Smooth muscle cell (in vitro differentiated cells): ENCODE results near the gene CLMP. TPM values are rescaled to one million over a fixed set of nuclear protein-coding genes. Genes with fewer than 3 reads are reported as not detected.

ENCODE experiments used
- DNase-seq: peaks from one replicate; lab custom pipeline; 2025; ENCODE audit not compliant: unreplicated experiment; lab: John Stamatoyannopoulos, UW
- H2AFZ ChIP-seq: fragments of 200-600 bp; sonication (generic); 2 replicates; pipeline ENCODE4 v1.6.0; 2016; ENCODE audit warnings: antibody characterized with exemption, low read depth, mild to moderate bottlenecking
- H3F3A ChIP-seq: fragments of 200-600 bp; sonication (generic); 2 replicates; pipeline ENCODE4 v1.6.0; 2017; ENCODE audit warnings: antibody characterized with exemption, low read depth
- H3K27ac ChIP-seq: fragments of 200-600 bp; sonication (generic); 2 replicates; pipeline ENCODE4 v1.5.1; 2016; ENCODE audit warnings: low read depth, mild to moderate bottlenecking
- H3K27me3 ChIP-seq: fragments of 200-600 bp; sonication (generic); 2 replicates; pipeline ENCODE4 v1.6.1; 2016; ENCODE audit warnings: low read depth, mild to moderate bottlenecking
- H3K36me3 ChIP-seq: fragments of 200-600 bp; sonication (generic); 2 replicates; pipeline ENCODE4 v1.5.1; 2016; ENCODE audit warnings: low read depth
- H3K4me1 ChIP-seq: fragments of 200-600 bp; sonication (generic); 2 replicates; pipeline ENCODE4 v1.5.1; 2016; ENCODE audit warnings: low read depth
- H3K4me2 ChIP-seq: fragments of 200-600 bp; sonication (generic); 2 replicates; pipeline ENCODE4 v1.6.0; 2016; ENCODE audit warnings: mild to moderate bottlenecking
- H3K4me3 ChIP-seq: fragments of 200-600 bp; sonication (generic); 2 replicates; pipeline ENCODE4 v1.5.1; 2016; ENCODE audit warnings: mild to moderate bottlenecking
- H3K79me2 ChIP-seq: fragments of 200-600 bp; sonication (generic); 2 replicates; pipeline ENCODE4 v1.6.0; 2016; ENCODE audit warnings: low read depth, mild to moderate bottlenecking
- H3K9ac ChIP-seq: fragments of 200-600 bp; sonication (generic); 2 replicates; pipeline ENCODE4 v1.6.0; 2016; ENCODE audit warnings: low read depth
- H3K9me3 ChIP-seq: fragments of 200-600 bp; sonication (generic); replicated peaks from 2 replicates; pipeline ENCODE4 v1.5.1; 2016; ENCODE audit warnings: low read depth
- H4K20me1 ChIP-seq: fragments of 200-600 bp; sonication (generic); 2 replicates; pipeline ENCODE4 v1.6.0; 2016; ENCODE audit warnings: low read depth
- CTCF ChIP-seq: fragments of 200-600 bp; sonication (generic); IDR thresholded peaks from 2 replicates; pipeline ENCODE4 v1.5.1; 2017; ENCODE audit warnings: borderline replicate concordance, mild to moderate bottlenecking, antibody characterized with exemption; ENCODE audit not compliant: insufficient read depth, poor library complexity, severe bottlenecking
- WGBS: methylation state at CpG from one replicate; pipeline ENCODE4 v1.1.7; 2016; ENCODE audit warnings: low lambda C conversion rate; 5-methylcytosine and 5-hydroxymethylcytosine counted together
- polyA plus RNA-seq: library from polyadenylated mRNA; unstranded; fragments of >200 nt; fragmentation: Nextera tagmentation; extraction: Ambion mirVana; gene quantifications from 2 replicates; pipeline ENCODE4 v1.2.1, GENCODE V29; 2016
- total RNA-seq: library from RNA; depleted of rRNA; stranded (reverse); fragments of >200 nt; gene quantifications from 2 replicates; pipeline ENCODE4 v1.2.3, GENCODE V29; 2014

CLMP gene
- total and polyA plus RNA-seq, 2 experiments from 2014 or later, result 74.0 to 176 TPM

DNA sequence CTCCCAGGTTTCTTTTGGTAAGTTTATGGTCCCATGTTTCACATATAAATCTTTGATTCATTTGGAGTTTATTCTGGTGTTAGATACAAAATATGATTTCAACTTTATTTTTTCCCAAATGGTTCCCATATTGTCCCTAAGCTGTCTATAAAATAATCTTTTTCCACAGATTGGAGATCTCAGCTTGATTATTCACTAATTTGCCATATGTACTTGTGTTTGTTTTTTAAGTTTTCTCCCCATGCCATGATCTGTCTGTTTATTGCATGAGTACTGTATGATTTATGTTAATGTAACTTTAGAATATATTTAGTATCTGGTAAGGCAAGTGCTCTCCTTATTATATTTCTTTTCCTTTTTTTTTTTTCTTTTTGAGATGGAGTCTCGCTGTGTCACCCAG lies 19.9 kb upstream of the CLMP start:
- Histone ChIP-seq H3K79me2 (no peaks in the 10 kb centered on the region), H3K27ac (no peak overlapping the region), H3K9me3 (no peaks in the 10 kb centered on the region), H3K4me3 (no peak overlapping the region), H3F3A (peaks cover 4% of the 10 kb centered on the region), H3K4me2 (no peak overlapping the region), H3K36me3 (no peaks in the 10 kb centered on the region), H2AFZ (no peak overlapping the region), H4K20me1 (no peaks in the 10 kb centered on the region), H3K27me3 (no peaks in the 10 kb centered on the region), H3K4me1 (peaks cover 24% of the 10 kb centered on the region), H3K9ac (no peak overlapping the region)
- WGBS, result 88% methylated on average over 1 of the region's 1 CpG
- no peak for TF ChIP-seq CTCF
- no peak for DNase-seq

- Histone ChIP-seq H3K79me2 (no peaks in the 10 kb centered on the region), H4K20me1 (no peaks in the 10 kb centered on the region), H3K9ac (no peak overlapping the region), H3K27ac (no peak overlapping the region), H3K9me3 (no peaks in the 10 kb centered on the region), H3K4me2 (no peak overlapping the region), H3K4me3 (no peak overlapping the region), H2AFZ (no peak overlapping the region), H3K27me3 (no peaks in the 10 kb centered on the region), H3K4me1 (peaks cover 24% of the 10 kb centered on the region), H3F3A (peaks cover 4% of the 10 kb centered on the region), H3K36me3 (no peaks in the 10 kb centered on the region)
- no peak for TF ChIP-seq CTCF
- DNase-seq, result no peak
- WGBS, result 87% methylated on average over 4 of the region's 4 CpGs
These were observed 19.3 kb upstream of the CLMP start for GRCh38 chr11:123214396-123214795.

DNA sequence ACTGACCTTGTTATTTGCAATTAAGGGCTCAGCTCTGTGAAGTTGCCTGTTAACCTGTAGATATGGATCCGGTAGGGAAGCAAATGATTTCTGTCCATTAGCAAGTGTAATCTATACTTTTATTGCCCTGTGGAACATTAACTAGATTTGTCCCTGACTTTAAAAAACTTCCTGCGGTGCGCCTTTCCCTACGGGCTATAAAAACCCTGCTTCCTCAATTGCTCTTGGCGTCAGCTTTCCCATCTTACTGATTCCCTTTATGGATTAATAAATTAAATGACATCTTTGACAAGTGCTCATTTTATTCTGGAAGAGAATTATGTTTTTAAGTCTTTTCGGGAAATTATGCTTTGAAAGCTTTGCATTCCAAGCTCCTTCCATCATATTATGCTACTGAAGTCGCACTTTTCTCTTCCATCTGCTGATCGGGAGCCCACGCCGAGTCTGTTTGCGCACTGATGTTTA lies 18.3 kb upstream of the CLMP start:
- DNase-seq, result no peak
- Histone ChIP-seq H3K36me3 (no peaks in the 10 kb centered on the region), H3K4me1 (peaks cover 17% of the 10 kb centered on the region), H3F3A (peaks cover 1% of the 10 kb centered on the region), H2AFZ (no peak overlapping the region), H3K27ac (no peak overlapping the region), H3K27me3 (no peaks in the 10 kb centered on the region), H3K9me3 (no peaks in the 10 kb centered on the region), H3K4me2 (no peak overlapping the region), H4K20me1 (no peaks in the 10 kb centered on the region), H3K4me3 (no peak overlapping the region), H3K79me2 (no peaks in the 10 kb centered on the region), H3K9ac (no peak overlapping the region)
- no peak for TF ChIP-seq CTCF
- 84% methylated on average over 11 of the region's 11 CpGs for WGBS

DNA sequence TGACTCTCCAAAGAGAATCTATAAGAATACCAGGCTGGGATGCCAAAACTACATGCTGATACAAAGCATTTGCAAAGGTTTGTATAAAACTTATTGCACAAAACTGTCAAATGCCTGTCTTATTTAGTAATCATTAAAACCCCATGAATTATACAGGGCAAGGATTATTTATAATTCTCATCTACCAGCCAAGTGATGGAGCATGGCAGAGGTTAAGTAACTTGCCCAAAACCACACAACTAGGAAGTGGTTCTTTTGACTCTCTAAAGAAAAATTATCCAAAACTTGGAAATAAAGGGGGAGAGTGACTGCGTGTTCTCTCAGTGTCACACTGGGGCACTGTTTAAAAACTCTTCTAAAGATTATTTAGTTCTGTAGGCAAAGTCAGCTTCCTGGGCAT lies 17.4 kb upstream of the CLMP start:
- no peak overlapping the region for H3K4me3 ChIP-seq
- peaks cover 1% of the 10 kb centered on the region for H3F3A ChIP-seq
- H3K4me1 ChIP-seq, result peaks cover 11% of the 10 kb centered on the region
- no peak for TF ChIP-seq CTCF
- H4K20me1 ChIP-seq, result no peaks in the 10 kb centered on the region
- H3K4me2 ChIP-seq, result no peak overlapping the region
- WGBS, result 86% methylated on average over 1 of the region's 1 CpG
- DNase-seq, result no peak
- H3K9me3 ChIP-seq, result no peaks in the 10 kb centered on the region
- H2AFZ ChIP-seq, result no peak overlapping the region
- H3K9ac ChIP-seq, result no peak overlapping the region
- H3K79me2 ChIP-seq, result no peaks in the 10 kb centered on the region
- H3K36me3 ChIP-seq, result no peaks in the 10 kb centered on the region
- H3K27ac ChIP-seq, result no peak overlapping the region
- H3K27me3 ChIP-seq, result no peaks in the 10 kb centered on the region
